A673 (cell line): Measurements from ENCODE around the gene MOB2. TPM values are rescaled to one million over a fixed set of nuclear protein-coding genes. Genes with fewer than 3 reads are reported as not detected.

Experiments used
- BruUV-seq: library from RNA; stranded (reverse); fragments of 400-500 nt; replicated peaks from 2 replicates; lab custom pipeline; 2021; lab: Mats Ljungman, UMichigan
- CTCF ChIA-PET: fragments of 300-600 bp; sonication (Branson Sonifier 250); formaldehyde crosslinking; loops from one replicate; lab custom pipeline; 2022; ENCODE audit warnings: antibody characterized with exemption; lab: Charles Lee
- POLR2A ChIA-PET: fragments of 300-600 bp; sonication (Branson Sonifier 250); formaldehyde crosslinking; loops from one replicate; lab custom pipeline; 2022; ENCODE audit warnings: antibody characterized with exemption; ENCODE audit not compliant: low non-redundant PET; lab: Charles Lee
- DNase-seq: peaks from one replicate; pipeline ENCODE4 v3.0.0-alpha.2; 2015; ENCODE audit warnings: low spot score
- H3K27ac ChIP-seq: fragments of 200-600 bp; sonication (generic); 2 replicates; pipeline ENCODE4 v1.5.1; 2016; ENCODE audit warnings: mixed run types, low read depth, mild to moderate bottlenecking, mixed read lengths, antibody characterized with exemption, low read length; ENCODE audit not compliant: poor library complexity, severe bottlenecking
- H3K27me3 ChIP-seq: fragments of 200-600 bp; sonication (generic); replicated peaks from 2 replicates; pipeline ENCODE4 v1.6.1; 2017; ENCODE audit warnings: mixed run types, low read depth, mild to moderate bottlenecking, mixed read lengths, antibody characterized with exemption, low read length; ENCODE audit not compliant: insufficient read depth, poor library complexity
- H3K36me3 ChIP-seq: fragments of 200-600 bp; sonication (generic); 2 replicates; pipeline ENCODE4 v1.6.1; 2016; ENCODE audit warnings: mixed run types, mild to moderate bottlenecking, mixed read lengths, antibody characterized with exemption, low read length; ENCODE audit not compliant: insufficient read depth, poor library complexity, severe bottlenecking
- H3K4me1 ChIP-seq: fragments of 200-600 bp; sonication (generic); 2 replicates; pipeline ENCODE4 v1.6.1; 2017; ENCODE audit warnings: mixed run types, mild to moderate bottlenecking, mixed read lengths, antibody characterized with exemption, low read length; ENCODE audit not compliant: insufficient read depth, poor library complexity, severe bottlenecking
- H3K4me3 ChIP-seq: fragments of 200-600 bp; sonication (generic); 2 replicates; pipeline ENCODE4 v1.5.1; 2016; ENCODE audit warnings: low read depth, mixed run types, mild to moderate bottlenecking, mixed read lengths, low read length; ENCODE audit not compliant: poor library complexity, severe bottlenecking
- H3K9me3 ChIP-seq: fragments of 200-600 bp; sonication (generic); 2 replicates; pipeline ENCODE4 v1.6.1; 2016; ENCODE audit warnings: mixed run types, low read depth, mild to moderate bottlenecking, mixed read lengths, antibody characterized with exemption, low read length; ENCODE audit not compliant: poor library complexity, severe bottlenecking
- CTCF ChIP-seq: fragments of 300-800, 200-600 bp; sonication (generic); conservative IDR thresholded peaks from 2 replicates; pipeline ENCODE4 v1.5.1; 2017; ENCODE audit warnings: low read depth, mild to moderate bottlenecking, antibody characterized with exemption, low read length, moderate library complexity, mixed read lengths
- EZH2 ChIP-seq: fragments of 200-600 bp; sonication (generic); IDR thresholded peaks from 2 replicates; pipeline ENCODE4 v1.6.1; 2017; ENCODE audit warnings: borderline replicate concordance, low read depth, mild to moderate bottlenecking, mixed read lengths, antibody characterized with exemption, low read length; ENCODE audit not compliant: poor library complexity, severe bottlenecking
- intact Hi-C: fragments of 100-400 bp; cut with micrococcal nuclease; formaldehyde crosslinking; loops from one replicate; pipeline ENCODE4 v1.10.0; 2022; ENCODE audit not compliant: unreplicated experiment
- total RNA-seq: library from RNA; stranded (reverse); gene quantifications from 2 replicates; pipeline ENCODE4 v1.2.3, GENCODE V29; 2021

Gene MOB2
- total RNA-seq, 1 experiment from 2014 or later = 14.7 TPM

GRCh38 chr11:1497600-1497999 lies 11.0 kb upstream of the MOB2 start:
- intact Hi-C loops = no loop called here
- Histone ChIP-seq H3K4me1 (no peaks in the 10 kb centered on the region), H3K9me3 (no peaks in the 10 kb centered on the region), H3K27ac (no peak overlapping the region), H3K36me3 (no peaks in the 10 kb centered on the region), H3K27me3 (no peaks in the 10 kb centered on the region), H3K4me3 (no peak overlapping the region)
- DNase-seq = no peak
- POLR2A ChIA-PET = no interaction called here
- TF ChIP-seq CTCF (no peak), EZH2 (no peak)
- BruUV-seq = no TSS peak
- CTCF ChIA-PET = no interaction called here

GRCh38 chr11:1496761-1497095 lies 10.1 kb upstream of the MOB2 start:
- ChIA-PET POLR2A (no interaction called here), CTCF (no interaction called here)
- Histone ChIP-seq H3K36me3 (no peaks in the 10 kb centered on the region), H3K4me1 (no peaks in the 10 kb centered on the region), H3K9me3 (no peaks in the 10 kb centered on the region), H3K27me3 (no peaks in the 10 kb centered on the region), H3K27ac (no peak overlapping the region), H3K4me3 (no peak overlapping the region)
- DNase-seq = no peak
- TF ChIP-seq CTCF (no peak), EZH2 (no peak)
- intact Hi-C loops = no loop called here
- BruUV-seq = no TSS peak

GRCh38 chr11:1496091-1496760 lies 9.6 kb upstream of the MOB2 start:
- H3K36me3 ChIP-seq = no peaks in the 10 kb centered on the region
- ChIA-PET POLR2A (no interaction called here), CTCF (no interaction called here)
- TF ChIP-seq EZH2 (no peak), CTCF (no peak)
- H3K4me1 ChIP-seq = no peaks in the 10 kb centered on the region
- BruUV-seq = no TSS peak
- no peaks in the 10 kb centered on the region for H3K27me3 ChIP-seq
- no peak overlapping the region for H3K27ac ChIP-seq
- intact Hi-C loops = no loop called here
- no peak overlapping the region for H3K4me3 ChIP-seq
- DNase-seq = no peak
- H3K9me3 ChIP-seq = no peaks in the 10 kb centered on the region
